DND-41 (cell line): ENCODE measurements around the gene FAM174A.

Experiments used
- EZH2 ChIP-seq: IDR thresholded peaks from 3 replicates; pipeline ENCODE4 v1.6.1; 2012; ENCODE audit warnings: borderline replicate concordance, low read depth, mild to moderate bottlenecking, moderate library complexity, low read length, inconsistent platforms; ENCODE audit not compliant: severe bottlenecking
- TF ChIP-seq, protein P1 (sequence below): IDR thresholded peaks from 2 replicates; pipeline ENCODE4 v1.5.1; 2012; ENCODE audit warnings: borderline replicate concordance, low read length, moderate library complexity, mild to moderate bottlenecking; ENCODE audit not compliant: poor library complexity, severe bottlenecking; ENCODE audit errors: extremely low read depth

DNA sequence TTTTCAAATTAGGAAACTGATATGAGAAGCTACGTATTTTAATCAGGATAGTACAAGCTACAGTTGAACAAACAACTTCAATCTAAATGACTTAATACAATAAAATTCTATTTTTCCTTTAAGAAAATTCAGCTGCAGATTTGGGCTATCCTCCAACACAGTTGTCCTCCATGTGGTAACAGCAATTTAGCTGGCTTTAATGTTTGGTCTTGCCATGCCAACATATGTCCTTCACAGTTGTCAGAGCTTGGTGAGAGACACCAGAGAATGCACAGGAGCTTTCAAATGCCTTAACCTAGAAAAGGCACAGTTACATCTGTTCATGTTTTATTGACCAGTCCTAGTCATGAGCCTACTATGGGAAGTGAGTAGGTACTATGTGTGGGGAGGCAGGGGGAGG is 10.8 kb downstream of the FAM174A start:
- TF ChIP-seq, protein P1, sequence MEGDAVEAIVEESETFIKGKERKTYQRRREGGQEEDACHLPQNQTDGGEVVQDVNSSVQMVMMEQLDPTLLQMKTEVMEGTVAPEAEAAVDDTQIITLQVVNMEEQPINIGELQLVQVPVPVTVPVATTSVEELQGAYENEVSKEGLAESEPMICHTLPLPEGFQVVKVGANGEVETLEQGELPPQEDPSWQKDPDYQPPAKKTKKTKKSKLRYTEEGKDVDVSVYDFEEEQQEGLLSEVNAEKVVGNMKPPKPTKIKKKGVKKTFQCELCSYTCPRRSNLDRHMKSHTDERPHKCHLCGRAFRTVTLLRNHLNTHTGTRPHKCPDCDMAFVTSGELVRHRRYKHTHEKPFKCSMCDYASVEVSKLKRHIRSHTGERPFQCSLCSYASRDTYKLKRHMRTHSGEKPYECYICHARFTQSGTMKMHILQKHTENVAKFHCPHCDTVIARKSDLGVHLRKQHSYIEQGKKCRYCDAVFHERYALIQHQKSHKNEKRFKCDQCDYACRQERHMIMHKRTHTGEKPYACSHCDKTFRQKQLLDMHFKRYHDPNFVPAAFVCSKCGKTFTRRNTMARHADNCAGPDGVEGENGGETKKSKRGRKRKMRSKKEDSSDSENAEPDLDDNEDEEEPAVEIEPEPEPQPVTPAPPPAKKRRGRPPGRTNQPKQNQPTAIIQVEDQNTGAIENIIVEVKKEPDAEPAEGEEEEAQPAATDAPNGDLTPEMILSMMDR, result no peak
- no peak for TF ChIP-seq EZH2
